GM12873 (cell line): ENCODE data around the gene LCN12.
A peak's percentile ranks its signal among the peaks of the same experiment; 100 is the strongest.

Experiments used
- TF ChIP-seq, protein P1 (sequence below): IDR thresholded peaks from 2 replicates; pipeline ENCODE4 v1.5.1; 2012; ENCODE audit warnings: low read depth, mild to moderate bottlenecking, moderate library complexity, low read length, control low read depth; ENCODE audit not compliant: insufficient read depth; ENCODE audit errors: missing control alignments

The LCN12 gene

GRCh38 chr9:136921718-136922117, 30.4 kb upstream of the LCN12 start:
- TF ChIP-seq, protein P1, sequence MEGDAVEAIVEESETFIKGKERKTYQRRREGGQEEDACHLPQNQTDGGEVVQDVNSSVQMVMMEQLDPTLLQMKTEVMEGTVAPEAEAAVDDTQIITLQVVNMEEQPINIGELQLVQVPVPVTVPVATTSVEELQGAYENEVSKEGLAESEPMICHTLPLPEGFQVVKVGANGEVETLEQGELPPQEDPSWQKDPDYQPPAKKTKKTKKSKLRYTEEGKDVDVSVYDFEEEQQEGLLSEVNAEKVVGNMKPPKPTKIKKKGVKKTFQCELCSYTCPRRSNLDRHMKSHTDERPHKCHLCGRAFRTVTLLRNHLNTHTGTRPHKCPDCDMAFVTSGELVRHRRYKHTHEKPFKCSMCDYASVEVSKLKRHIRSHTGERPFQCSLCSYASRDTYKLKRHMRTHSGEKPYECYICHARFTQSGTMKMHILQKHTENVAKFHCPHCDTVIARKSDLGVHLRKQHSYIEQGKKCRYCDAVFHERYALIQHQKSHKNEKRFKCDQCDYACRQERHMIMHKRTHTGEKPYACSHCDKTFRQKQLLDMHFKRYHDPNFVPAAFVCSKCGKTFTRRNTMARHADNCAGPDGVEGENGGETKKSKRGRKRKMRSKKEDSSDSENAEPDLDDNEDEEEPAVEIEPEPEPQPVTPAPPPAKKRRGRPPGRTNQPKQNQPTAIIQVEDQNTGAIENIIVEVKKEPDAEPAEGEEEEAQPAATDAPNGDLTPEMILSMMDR = no peak

DNA sequence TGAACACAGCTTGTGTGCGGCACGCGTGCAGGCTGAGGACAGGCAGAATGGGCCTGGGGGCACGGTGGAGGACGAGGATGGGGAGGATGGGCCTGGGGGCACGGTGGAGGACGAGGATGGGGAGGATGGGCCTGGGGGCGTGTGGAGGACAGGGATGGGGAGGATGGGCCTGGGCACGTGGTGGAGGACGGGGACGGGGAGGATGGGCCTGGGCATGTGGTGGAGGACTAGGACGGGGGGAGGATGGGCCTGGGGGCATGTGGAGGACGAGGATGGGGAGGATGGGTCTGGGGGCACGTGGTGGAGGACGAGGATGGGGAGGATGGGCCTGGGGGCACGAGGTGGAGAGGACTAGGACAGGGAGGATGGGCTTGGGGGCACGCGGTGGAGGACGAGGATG, 29.5 kb upstream of the LCN12 start:
- TF ChIP-seq, protein P1 = no peak

- TF ChIP-seq, protein P1 = no peak
These were observed 28.2 kb upstream of the LCN12 start for GRCh38 chr9:136923881-136924280.

DNA sequence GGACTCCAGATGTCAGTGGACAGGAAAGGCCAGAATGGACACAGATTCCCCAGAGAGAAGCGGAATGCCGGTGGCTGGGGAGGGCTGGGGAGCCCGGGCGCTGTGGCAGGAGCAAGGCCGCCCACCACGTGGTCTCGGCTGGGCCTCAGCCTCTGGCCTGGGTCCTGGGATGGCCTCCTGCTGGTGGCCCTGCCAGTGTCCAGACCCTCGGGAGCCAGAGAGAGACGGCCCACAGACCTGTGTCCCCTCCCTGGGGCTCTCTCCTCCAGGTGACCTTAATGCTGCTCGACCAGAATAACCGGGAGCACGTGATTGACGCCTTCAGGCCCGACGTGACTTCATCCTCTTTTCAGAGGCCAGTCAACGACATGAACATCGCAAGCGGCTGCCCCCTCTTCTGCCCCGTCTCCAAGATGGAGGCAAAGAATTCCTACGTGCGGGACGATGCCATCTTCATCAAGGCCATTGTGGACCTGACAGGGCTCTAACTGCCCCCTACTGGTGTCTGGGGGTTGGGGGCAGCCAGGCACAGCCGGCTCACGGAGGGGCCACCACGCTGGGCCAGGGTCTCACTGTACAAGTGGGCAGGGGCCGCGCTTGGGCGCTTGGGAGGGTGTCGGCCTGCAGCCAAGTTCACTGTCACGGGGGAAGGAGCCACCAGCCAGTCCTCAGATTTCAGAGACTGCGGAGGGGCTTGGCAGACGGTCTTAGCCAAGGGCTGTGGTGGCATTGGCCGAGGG, 26.5 kb upstream of the LCN12 start:
- TF ChIP-seq, protein P1 = peak; percentile 14

GRCh38 chr9:136926154-136926704, 25.8 kb upstream of the LCN12 start:
- TF ChIP-seq, protein P1 = peak; percentile 29

GRCh38 chr9:136926749-136927148, 25.3 kb upstream of the LCN12 start:
- TF ChIP-seq, protein P1 = no peak

DNA sequence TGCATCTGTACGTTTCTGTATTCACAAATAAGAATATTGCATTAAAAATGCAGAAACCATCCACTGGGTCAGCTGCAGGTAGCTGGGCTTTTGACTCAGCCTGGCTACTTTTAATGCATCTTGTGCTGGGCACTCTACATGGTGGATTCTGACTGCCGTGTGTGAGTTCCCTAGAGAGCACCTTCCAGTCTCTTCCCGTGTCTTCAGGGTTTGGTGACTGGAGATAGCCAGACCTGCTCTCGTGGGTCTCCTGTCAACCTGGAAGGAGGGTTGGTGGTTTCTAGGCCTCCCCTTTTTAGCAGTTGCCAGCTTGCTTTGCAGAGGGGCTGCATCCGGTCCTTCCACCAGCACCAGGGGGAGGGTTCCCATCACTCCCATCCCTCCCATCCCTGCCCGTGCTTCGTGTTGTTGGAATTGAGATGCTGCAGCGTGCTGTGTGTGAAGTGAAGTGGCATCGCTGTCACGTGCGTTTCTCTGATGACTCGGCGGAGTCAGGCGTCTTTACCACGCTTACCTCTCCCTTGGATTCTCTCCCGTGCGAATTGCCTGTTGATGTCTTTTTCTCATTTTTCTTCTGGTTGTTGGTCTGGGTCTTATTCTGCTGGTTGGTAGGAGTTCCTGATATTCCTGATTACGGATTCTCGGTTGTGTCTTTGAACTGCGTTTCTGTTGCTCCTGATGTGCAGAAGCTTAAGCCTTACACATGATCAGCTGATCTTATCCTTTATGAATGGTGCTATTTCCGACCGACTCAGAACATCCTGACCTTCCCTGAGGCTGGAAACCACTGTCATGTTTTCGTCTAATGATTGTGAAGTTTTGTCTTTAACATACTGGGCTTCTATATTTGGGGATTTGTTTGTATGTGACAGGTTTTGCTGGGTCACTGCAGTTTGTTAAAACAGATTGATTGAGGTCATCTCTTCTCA, 24.5 kb upstream of the LCN12 start:
- TF ChIP-seq, protein P1 = no peak
